Stimulated activated CD4-positive, alpha-beta T cell treated with anti-CD3 and anti-CD28 coated beads, TNF-alpha, amount 100 ng/mL, for 24 hours (primary cell): ENCODE results near the gene ACTL7B.
"Not testable (repeated sequence)": the region's sequence is repeated elsewhere in the genome, so short reads cannot be mapped to it uniquely, and the experiment has no call there.

Experiments
- DNase-seq, 3 experiments: peaks; one replicate each; pipeline ENCODE4 v3.0.0-alpha.2; 2020; ENCODE audit warnings: low read depth in 3 of 3

The ACTL7B gene

DNA sequence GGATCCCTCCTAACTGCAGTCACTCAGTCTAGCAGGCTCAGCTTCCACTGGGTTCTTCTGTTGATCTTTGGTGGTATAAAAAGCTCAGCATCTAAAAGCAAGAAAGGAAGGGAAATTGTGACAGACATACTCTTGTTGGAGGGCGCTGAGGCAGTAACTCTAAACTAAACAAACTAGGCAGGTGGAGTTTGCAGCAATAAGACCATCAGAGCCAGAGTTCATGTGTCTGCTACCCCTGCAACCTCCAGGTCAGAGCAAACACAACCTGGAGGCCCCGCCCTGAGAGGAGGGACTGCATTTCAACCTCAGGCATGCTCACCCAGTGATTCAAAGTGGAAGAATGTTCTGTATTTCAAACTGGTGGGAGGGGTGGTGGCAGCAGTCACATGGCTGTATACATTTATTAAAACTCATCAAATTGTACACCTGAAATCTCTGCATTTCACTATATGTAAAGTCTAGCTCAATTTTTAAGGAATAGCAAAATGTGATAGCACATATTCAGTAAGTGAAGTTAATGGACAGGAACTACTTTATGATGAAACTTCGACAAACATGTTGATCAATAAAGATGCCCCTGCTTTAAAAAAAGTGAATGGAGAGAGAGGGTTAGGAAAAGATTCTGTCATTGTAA lies 13.4 kb upstream of the ACTL7B start:
- DNase-seq, result no peak

DNA sequence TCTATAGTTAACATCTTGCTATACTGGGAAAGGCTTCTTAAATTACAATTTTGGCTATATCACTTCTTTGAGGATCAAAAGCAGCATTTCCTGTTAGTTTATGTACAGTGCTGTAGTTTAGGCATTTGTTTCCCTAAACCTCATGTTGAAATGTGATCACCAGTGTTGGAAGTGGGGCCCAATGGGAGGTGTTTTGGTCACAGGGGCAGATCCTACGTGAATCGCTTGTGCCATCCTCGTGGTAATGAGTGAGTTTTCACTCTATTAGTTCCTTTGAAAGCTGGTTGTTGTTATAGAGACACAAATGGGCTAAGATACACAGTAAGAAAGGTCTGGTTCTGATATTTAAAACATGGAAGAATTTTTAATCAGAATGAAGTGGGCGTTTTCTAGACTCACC lies 12.0 kb upstream of the ACTL7B start:
- DNase-seq, result no peak

DNA sequence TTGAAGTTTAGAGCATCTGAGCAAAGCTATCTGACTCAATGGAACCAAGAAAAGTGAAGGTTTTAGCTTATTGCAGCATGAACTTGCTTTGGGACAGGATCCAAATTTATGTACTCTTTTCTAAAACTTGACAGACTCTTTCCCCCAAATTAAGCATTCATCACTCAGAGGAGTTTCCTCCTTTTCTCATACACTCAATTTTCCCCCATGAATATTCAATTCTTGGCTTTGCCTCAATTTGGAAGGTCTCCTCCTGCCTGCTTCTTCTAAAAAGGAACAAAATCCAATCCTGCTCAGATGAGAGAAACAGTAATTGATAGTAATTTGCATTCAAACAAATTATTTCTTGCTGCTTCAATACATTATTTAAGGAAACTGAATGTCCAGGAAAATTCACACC lies 11.3 kb upstream of the ACTL7B start:
- no peak for DNase-seq

DNA sequence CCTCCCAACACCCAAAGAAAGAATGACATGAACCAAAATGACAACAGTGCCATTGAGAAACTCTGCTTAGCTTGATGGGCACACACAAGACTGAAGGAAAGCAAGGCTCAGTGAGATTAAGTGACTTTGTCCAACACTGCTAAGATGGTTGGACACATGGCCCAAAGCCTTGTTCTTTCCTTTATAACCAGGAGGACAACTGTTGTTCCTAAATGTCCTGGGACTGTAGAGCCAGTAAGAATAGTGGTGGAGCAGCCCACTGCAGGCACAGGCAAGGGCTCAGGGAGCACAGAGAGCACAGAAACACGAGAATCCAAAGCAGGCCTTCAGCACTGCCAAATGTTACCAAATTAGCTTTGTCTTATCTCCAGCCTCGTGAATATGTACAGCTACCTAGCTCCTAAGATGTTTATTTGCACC lies 10.2 kb upstream of the ACTL7B start:
- DNase-seq, result no peak

DNA sequence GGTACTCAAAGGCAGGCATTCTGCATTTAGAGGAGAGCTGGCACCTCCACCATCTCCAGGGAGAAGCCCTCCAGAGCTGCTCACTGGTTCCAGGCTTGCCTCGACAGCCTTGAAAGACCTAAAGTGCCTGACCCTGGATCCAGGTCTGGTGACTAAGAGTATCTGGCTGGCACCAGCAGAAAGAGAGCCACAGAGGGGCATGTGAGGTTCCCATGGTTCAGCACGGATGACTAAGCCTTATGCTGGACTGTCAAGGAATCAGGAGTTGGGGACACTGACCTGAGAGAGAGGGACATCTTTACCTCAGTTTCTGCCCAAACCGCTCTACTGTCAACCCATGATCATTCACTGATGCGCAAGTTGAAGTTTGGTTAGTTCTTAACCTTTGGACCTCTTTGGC lies 9.3 kb upstream of the ACTL7B start:
- no peak for DNase-seq

DNA sequence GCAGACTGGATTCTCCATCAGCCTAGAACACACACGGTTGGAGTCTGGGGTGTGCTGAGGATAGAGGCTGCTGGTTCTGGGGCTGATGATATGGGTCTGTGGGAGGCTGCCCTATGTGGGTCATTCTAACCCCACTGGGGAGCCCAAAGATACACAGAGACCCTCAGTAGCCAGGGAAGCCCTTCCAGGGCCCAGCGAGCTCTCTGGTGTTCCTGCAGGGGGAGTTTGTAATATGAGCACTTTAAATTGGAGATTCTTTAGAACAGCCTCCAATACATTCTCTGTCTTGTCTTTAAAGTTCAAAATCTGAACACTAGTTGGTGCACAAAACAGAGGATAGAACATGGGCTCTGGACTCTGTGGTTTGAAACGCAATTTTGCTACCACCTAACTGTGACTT lies 8.7 kb upstream of the ACTL7B start:
- no peak for DNase-seq

DNA sequence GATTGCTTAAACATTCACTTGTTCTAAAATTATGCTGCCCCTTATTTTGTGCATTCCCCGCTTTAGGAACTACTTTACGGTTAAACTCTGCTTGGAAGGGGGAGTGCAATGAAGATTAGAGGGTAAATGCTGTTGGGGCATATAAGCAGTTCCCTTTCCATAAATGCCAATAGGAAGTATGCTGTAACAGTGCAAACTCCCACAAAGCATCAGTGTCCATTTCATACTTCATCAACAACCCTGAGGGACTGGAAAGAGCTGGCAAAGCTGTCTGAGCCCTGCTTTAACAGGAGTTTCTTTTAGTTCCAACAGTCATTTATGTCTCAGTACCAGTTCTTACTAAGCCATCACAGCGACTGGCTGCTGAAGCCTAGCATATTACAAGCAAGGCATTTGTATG lies 8.1 kb upstream of the ACTL7B start:
- DNase-seq, result no peak

DNA sequence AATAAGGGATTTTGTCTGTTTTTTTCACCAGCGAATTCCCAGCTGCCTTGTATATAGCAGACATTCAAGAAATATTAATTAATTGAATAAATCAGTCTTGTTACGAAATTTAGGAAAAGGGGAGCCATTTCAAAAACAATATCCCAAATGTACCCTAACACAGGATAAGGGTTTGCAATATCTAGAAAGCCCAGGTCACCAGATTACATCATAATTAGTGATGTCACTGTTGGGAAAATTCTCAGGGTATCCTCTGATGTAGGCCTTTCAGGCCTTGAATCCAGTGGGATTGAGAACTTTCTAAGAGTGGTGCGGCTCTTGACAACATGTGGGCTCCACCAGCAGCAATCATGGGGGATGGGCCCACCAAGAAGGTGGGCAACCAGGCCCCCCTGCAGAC lies 6.2 kb upstream of the ACTL7B start, which contains the start of gene ACTL7A:
ACTL7A (plus strand) TSS at position 270 of the 400 bp plus-strand sequence; CDS start at position 327, 57 bp downstream.
- no peak for DNase-seq

DNA sequence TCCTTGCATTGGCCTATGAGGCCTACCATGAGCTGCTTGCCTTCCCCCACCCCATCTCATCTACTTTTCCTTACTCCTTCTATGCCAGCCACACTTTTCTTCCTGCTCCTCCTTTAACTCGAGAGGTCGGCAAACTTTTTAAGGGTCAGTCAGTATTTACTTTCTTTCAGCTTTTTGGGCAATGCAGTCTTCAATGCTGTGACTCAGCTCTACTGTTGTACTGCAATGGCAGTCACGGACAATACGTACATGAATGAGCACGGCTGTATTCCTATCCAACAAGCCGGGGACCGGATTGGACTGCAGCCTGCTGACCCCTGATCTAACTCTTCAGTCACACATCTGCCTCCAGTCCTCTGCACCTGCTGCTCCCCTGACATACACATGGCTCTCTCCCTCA lies 5.7 kb upstream of the ACTL7B start:
- DNase-seq, result no peak

DNA sequence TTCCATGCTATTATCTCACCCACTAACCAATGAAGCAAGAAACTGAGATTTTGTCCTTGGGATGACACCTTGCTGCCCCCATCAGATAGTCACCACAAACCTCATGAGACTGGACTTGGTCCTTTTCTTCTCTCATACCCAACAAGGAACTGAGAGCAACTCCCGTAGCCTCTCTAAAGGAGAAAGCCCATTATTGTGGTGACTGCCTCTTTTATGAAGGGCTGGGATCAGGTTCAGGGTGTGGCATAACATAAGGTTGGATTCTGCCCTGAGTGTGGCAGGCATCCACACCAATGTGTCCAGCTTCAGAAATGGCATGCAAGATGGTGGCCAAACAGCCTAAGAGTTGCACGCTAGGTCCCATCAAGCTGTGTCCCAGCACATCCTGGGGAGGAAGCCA lies 5.0 kb upstream of the ACTL7B start:
- DNase-seq, result no peak

DNA sequence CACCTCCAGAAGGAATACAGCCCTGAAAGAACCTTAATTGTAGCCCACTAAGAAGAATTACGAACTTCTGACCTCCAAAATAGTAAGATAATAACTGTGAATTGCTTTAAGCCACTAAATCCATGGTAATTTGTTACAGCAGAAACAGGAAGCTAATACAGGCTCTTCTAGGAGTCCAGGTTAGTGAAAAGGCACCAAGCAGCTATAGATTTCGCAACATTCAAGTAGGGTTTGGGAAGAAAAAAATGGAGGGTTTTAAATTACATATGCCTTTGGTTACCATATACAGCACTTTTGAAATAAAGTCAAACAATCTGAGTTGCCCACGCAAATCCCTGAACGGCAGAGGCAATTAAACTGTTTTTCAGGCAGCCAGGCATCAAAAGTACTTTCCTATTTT lies 4.6 kb upstream of the ACTL7B start:
- DNase-seq, result no peak

DNA sequence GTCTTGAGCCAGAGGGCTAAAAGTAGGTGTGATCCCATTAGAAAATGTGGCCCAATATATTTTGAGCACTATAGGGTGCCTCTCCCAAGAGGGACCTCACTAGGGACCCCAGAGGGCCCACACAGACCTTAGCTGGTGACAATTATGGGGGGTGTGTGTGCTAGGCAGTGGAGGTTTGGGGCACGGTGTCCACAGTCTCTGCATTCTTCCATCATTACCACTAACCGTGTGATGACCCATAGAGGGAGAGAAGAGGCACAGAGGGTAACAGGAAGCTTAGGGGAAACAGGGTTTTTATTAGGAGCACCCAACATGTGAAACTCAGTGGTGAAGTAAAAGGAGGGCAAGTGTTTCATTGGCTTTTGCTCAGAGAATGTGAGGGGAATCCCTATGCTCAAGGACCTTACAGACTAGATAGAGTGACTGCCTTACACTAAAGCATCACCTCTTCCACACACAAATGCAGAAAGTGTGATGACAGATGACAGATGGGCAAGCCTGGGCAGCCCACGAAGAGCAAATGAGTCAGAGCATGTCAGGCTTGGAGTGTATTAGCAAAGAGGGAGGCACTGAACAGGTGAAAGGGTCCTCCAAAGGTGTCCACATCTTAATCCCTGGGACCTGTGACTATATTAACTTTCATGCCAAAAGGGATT lies 3.8 kb upstream of the ACTL7B start:
- DNase-seq, result no peak

DNA sequence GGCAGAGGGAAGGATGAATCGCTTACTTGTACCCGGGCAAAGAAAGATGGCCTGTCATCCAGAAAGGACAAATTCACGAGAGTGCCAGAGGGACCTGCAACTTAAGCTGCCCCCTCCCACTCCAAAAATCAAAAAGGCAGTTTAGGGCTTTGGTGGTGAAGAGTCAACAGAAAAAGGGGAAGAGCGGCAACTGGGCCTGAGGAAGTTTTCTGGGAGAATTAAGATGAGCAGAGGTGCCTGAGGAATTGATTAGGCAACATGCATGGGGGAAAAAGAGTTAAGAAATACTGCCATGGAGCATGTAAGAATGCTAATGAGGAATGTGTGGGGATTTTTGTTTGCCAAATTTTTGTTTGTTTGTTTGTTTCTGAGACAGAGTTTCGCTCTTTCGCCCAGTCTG lies 1.8 kb upstream of the ACTL7B start:
- no peak for DNase-seq

DNA sequence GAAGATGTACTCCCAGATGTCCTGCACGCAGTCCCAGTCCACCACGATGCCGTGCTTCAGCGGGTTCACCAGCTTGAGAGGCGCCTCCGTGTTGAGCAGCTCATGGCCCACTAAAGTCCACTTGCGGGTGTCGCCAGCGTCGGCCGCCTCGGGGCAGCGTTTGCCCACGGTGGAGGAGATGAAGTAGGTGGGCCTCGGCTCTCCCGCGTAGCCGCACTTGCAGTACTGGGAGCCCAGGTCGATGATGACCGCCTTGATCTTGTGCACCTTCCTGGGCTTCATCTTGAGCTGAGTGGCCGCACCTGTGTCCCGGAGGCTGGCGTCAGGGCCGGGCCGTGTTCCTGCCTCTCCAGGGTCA lies 278 bp downstream of the ACTL7B start:
- DNase-seq, result no peak

DNA sequence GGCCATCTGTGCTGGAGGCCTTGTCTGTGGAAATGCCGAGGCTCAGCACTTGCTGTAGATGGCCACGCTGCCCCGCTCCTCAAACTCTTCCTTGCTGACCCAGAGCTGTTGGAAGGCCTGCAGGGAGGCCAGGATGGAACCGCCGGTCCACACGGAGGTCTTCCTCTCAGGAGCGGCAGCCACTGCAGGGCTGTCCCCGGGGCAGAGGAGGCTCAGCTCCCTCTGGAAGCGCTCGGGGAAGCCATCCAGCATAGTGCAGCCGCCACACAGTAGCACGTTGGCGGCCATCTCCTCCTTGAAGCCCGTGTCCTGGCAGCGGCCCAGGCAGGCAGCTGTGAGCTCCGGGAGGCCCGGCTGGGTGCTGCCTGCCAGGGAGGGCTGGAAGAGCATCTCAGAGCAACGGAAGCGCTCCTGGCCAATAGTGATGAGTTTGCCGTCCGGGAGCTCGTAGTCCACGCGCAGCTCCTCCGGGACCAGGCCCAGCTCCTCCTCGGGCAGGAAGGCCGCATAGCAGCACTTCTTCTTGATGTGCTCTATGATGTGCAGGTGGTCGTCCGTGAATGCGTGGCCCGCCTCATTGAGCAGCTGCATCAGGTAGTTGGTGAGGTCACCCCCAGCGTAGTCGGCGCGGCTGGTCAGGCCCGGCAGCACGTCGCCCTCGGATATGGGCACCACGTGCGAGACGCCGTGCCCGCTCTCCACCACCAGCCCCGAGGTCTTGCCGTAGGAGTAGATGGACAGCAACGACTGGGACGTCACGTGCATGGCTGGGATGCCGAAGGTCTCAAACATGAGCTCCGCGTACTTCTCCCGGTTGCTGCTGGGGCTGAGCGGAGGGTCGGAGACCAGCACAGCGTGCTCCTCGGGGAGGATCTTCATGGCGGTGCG lies 901 bp downstream of the ACTL7B start:
- DNase-seq, result no peak

DNA sequence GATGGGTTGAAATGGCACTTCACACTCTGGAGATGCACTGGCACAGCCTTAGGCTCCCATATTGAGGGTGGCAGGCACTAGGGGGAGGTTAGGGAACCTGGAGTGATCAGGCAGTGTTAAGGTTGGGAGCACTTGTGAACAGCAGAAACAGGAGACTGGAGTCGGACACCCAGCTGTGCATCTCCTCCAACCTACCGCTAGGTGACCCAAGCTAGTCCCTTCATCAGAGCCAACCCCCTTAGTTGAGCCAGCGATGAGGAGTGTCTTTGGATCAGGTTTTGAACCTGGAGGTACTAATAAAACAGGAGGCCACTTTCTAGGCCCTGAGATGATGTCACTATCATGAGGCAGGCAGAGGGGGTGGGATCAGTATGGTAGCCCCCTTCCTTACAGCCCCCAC lies 1.7 kb downstream of the ACTL7B start:
- DNase-seq, result no peak

DNA sequence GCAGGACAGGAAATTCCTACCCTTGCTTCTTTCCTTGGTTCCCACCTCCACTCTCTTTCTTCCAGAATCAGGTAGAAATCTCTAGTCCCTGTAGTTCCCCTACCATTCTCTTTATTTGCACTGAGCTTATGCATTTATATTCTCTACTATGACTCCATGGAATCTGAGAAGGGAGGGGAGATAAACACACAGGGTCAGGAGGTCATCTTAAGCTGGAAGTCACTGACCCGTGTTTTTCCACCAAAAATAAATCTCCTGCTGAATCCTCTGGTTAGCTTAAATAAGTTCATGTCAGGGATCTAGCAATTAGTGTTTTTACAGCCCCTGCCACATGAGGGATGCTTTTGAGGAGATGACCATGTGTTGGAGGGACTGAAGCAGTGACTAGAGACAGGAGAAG lies 3.7 kb downstream of the ACTL7B start:
- no peak for DNase-seq

DNA sequence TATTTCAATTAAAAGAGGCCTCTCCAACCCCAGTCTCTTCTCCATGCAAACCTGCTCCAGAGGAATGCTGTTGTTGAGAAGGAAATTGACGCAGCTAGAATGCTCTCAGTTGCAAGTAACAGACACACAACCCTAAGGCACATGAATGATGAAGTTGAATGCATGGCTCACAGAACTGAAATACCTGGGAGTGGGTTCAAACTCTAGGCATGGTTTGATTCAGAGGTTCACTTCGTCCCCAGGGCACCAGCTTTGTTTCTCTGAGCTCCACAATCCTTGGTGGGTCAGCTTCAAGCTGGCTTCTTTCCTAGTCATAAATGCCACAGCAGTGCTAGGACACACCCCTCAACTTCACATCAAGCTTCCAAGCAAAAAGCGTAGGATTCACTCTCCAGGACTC lies 4.6 kb downstream of the ACTL7B start:
- DNase-seq, result no peak

DNA sequence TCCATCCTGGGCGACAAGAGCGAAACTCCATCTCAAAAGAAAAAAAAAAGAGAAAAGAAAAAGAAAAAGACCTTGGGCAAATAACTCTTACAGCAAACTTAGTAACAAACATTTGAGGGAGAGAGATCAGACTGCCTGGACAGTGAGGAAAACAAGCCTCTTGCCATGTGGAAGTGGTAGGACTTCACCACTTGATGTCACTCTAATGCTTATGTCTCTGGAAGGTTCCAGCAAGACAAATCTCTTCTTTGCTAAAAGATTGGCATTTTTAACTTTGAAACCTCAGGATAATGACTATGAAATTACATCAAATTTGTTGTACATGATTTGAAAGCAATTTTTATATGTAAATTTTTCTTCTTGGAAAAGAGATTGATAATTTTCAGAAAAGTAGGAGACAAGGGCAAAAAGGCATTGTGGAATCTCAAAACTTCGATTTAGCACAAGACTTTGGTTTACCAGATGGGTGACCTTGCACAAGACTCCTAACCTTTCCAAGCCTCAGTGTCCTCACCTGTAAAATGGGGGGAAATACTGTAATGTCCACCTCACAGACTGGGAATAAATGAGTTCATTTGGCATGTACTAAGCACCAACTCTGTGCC lies 5.4 kb downstream of the ACTL7B start:
- DNase-seq, result no peak

DNA sequence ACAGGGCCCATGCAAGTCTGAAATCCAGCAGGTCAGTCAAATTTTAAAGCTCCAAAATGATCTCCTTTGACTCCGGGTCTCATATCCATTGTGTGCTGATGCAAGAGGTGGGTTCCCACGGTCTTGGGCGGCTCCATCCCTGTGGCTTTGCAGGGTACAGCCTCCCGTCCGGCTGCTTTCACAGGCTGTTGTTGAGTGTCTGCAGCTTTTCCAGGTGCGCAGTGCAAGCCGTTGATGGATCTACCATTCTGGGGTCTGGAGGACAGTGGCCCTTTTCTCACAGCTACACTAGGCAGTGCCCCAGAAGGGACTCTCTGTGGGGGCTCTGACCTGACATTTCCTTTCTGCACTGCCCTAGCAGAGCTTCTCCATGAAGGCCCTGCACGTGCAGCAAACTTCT lies 7.5 kb downstream of the ACTL7B start:
- DNase-seq, result not testable (repeated sequence)

DNA sequence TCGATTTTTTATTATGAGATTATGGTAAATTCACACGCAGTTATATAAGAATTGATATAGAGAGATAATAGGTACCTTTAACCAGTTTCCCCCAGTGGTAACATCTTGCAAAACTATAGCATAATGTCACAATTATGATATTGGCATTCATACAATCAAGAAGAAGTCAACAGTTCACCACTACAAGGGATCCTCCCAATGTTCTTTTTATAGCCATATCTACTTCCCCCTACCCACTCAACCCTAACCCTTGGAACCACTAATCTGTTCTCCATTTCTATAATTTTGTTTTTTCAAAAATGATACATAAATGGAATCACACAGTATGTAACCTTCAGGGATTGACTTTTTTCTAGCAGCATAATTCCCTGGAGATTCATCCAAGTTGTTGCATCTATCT lies 9.8 kb downstream of the ACTL7B start:
- no peak for DNase-seq

DNA sequence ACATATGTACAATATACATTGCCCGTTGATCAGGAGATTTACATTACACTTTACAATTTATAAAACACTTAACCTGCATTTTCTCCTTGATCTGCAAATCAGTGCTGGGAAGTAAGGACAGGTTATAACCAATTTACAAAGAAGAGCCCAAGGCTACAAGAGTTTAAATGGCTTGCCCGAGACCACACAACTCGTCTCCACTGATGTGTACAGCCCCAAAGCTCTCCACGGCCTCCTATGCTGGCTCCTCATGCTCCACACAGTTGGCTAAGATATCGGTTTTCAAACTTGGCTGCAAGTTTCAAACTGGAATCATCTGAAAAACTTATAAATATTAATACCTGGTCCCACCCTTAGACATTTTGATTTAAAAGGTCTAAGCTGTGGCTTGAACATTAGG lies 10.3 kb downstream of the ACTL7B start:
- no peak for DNase-seq

DNA sequence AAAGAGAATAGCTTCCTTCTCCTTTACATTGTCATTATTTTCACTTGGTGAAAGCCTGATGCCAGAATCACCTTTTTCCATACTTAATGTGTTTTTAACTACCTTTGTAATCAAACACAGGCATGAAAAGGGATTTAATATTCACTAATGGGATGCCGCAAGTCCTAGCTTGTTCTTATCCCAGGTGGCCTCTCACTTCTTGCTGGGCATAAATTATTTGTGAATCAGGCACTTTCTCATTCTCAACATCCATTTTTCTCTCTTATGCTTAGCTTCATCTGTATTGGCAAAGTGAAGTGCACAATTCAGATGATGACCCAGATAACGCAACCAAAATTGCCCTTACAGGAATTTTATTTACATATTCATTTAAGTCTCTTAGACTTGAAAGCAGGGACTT lies 10.9 kb downstream of the ACTL7B start:
- DNase-seq, result no peak
